HG03442 (cell line): ENCODE measurements around the gene PTDSS2.

Experiments
- ATAC-seq: cut with Tn5 transposase; IDR thresholded peaks from one replicate; pipeline ENCODE4 v1.9.1; 2021; ENCODE audit warnings: mild to moderate bottlenecking, moderate library complexity; ENCODE audit not compliant: unreplicated experiment

The PTDSS2 gene

DNA sequence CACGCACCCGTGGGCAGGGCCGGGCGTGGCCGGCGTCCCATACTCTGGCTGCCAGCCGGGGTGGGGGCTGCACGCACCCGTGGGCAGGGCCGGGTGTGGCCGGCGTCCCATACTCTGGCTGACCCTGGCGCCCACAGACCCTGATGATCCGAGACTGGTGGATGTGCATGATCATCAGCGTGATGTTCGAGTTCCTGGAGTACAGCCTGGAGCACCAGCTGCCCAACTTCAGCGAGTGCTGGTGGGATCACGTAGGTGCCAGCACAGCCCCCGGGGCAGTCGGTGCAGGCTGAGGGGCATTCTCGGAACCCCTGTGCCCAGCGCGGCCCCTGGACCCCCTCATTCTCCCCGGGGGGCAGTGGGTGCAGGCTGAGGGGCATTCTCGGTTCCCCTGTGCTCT, 38.0 kb downstream of the PTDSS2 start:
- no peak for ATAC-seq

DNA sequence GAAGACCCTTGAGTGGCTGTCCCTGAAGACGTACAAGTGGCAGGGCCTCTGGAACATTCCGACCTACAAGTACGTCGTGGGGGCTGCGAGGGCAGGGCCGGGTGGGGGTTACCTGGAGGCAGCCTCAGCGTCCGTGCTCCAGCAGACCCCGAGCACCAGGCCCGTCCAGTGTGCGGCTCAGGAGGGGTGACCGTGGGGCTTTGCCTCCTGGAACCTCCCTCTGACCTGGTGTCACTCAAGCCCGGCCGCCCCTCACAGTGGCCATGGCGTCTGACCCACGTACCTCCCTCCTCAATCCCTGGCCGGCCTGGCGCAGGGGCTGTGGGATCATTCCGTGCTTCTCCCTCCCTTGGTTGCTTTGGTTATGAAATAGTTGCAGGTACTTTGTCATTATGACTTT, 38.5 kb downstream of the PTDSS2 start:
- no peak for ATAC-seq

- ATAC-seq, result no peak
These were observed 38.9 kb downstream of the PTDSS2 start for GRCh38 chr11:488992-489391.

DNA sequence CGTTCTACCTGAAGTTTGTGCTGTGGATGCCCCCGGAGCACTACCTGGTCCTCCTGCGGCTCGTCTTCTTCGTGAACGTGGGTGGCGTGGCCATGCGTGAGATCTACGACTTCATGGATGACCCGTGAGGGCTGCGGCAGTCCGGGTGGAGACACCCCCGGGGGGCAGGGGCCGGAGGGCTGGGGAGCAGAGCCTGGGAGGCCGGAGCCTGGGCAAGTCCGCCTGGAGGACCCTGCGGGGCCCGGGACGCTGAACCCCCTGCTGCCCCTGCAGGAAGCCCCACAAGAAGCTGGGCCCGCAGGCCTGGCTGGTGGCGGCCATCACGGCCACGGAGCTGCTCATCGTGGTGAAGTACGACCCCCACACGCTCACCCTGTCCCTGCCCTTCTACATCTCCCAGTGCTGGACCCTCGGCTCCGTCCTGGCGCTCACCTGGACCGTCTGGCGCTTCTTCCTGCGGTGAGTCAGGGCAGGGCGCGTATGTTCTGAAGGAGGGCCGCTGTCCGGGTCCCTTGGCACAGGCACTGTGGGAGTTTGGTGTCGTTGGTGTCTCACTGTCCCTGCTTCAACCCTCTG, 39.6 kb downstream of the PTDSS2 start:
- ATAC-seq, result no peak

DNA sequence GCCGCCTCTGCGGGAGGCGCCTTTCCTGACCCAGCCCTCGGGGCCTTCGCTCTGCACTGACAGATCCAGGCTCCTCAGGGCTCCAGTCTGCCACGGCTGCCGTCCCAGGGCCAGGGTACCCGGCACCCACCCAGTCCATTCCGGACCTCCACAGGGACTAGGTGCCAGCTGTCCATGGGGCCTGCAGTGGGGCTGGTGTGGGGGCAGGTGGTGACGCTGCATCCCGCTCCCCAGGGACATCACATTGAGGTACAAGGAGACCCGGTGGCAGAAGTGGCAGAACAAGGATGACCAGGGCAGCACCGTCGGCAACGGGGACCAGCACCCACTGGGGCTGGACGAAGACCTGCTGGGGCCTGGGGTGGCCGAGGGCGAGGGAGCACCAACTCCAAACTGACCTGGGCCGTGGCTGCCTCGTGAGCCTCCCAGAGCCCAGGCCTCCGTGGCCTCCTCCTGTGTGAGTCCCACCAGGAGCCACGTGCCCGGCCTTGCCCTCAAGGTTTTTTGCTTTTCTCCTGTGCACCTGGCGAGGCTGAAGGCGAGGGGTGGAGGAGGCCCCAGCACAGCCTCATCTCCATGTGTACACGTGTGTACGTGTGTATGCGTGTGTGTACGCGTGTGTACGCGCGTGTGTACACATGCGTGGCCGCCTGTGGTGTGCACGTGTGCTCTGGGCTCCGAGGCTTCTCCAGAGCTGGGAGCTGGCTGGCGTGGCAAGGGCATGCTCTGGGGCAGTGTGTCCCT, 40.3 kb downstream of the PTDSS2 start:
- no peak for ATAC-seq

DNA sequence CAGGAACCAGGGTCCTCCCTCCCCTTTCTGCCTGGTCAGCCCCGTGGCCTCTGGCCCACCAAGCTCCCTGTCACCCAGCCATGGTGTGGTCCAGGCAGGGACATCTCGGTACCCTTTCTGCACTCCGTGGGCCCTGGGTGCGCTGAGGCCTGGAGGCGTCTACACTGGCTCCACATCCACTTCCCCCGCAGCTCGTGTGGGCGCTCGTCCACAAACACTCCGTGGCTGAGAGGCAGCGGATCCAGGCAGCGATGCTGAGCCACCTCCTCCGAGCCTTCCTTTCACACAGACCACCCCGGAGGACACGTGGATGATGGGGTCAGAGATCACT, 40.8 kb downstream of the PTDSS2 start:
- ATAC-seq, result no peak

DNA sequence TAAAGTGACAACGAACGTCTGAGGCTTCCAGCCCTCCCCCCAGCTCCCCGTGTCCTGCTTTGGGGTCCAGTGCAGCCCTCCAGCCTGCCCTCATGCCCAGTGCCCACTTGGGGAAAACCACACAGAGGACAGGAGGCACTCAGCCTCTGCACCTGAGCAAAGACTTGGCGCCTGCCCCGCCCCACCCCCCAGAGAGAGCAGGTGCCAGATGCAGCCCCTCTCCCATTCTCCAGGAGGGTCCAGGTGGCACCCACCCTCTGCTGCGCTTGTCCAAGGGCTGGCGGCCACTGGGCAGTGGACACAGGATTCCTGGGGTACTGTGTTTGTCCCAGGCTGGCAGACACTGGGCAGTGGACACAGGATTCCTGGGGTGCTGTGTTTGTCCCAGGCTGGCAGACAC, 41.3 kb downstream of the PTDSS2 start:
- ATAC-seq, result no peak

DNA sequence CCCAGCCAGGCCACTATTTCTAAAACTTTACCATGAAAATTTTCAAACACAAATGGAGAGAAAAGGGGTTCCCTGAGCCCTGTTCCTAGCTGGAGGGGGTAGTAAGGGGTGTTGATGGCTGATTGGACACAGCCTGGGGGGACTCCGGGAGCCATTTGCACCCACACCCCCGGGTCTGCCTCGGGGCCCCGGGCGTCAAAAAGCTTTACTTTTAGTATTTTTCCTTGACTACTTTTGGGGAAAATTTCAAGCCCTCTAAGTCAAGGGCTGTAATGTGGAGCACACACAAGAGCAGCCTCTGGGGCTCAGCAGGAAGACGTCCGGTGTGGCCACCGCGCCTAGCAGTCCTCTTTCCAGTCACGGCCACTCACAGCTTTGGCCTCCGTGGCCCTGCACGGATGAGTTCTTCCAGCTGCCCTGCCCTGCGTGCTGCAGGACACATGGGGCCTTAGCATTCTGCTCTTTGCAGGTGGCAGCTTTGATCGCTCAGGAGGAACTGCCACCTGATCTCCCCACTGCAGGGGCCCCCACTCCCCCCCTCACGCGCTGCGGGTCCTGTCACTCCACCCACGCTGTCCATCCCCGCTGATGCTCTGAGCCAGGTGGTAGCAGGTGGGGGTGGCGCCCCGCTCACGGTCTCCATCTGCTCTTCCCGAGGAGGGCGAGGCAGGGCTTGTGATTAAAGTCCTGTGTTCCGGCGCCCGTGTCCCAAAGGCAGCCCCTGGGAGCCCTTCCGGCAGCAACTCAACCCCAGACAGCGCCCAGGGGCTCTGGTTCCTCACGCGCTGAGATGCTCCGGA, 42.5 kb downstream of the PTDSS2 start:
- ATAC-seq, result no peak

DNA sequence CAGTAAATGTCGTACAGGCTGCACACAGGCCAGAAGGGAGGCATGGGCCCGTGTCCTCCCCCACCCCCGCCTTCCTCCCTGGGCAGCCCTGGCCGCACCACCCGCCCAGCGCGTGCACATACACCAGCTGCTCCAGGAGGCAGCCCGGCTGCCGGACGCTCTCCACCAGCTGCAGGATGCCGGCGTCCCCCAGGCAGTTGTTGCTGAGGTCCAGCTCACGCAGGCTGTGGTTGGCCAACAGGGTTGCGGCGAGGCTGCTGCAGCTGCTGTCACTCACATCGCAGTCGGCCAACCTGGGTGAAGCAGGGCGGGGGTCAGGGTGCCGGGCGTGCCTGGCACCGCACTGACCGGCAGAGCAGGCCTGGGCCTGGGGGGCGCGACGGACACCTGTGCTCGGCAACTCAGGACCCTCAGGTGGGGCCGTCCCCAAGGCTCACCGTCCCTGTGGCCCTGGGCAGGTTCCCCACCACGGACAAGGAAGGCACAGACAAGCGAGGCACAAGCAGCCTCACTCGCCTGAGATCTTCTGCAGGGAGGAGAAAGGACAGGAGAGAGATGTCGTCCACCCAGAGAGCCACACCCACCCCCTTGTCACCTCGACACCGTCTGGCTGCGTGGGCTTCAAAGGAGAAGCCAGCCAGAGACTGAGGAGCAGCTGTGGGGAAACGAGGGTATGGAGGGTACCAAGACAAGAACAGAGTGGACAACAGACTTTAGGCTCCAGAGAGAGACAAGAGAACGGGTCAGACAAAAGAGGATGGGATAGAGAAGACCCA, 44.9 kb downstream of the PTDSS2 start:
- no peak for ATAC-seq

GRCh38 chr11:495537-495931, 45.5 kb downstream of the PTDSS2 start:
- ATAC-seq, result no peak

GRCh38 chr11:496834-497564, 46.9 kb downstream of the PTDSS2 start:
- ATAC-seq, result no peak

GRCh38 chr11:497565-498296, 47.7 kb downstream of the PTDSS2 start:
- ATAC-seq, result no peak

DNA sequence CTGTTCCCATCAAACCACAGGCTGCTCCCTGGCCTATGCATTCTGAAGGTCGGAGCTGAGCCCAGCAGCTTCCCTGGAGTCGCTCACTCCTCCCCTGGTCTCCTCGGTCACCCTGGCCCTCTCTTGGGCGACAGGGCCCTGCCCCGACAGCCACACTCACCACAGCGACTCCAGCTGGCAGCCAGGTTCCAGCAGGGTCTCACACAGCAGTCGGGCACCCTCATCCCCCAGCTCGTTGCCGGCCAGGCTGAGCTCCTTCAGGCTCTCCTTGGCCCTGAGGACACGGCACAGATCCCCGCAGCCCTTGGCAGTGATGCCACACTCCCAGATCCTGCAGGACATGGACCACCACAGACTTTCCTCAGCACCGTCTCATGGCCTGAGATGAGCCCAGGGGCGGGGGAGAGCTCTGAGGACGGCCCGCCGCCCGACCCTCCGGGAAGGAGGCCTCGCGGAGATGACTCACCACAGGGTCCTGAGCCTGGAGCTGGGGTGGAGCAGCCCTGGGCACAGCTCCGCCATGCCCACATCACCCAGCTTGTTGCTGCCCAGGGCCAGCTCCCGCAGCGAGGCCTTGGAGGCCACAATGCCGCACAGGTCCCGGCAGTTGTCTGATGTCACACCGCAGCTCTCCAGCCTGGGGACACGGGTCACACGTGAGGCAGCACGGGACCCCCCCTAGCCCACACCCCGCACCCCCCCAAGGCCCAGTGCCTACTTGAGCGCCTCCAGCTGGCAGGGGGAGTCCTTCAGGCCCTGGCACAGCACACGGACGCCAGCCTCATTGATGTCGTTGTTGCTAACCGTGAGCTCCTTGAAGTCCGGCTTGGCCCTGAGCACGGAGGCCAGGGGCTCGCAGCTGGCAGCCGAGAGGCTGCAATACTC, 48.5 kb downstream of the PTDSS2 start:
- no peak for ATAC-seq

- ATAC-seq, result no peak
These were observed 49.4 kb downstream of the PTDSS2 start for GRCh38 chr11:499201-500076.

DNA sequence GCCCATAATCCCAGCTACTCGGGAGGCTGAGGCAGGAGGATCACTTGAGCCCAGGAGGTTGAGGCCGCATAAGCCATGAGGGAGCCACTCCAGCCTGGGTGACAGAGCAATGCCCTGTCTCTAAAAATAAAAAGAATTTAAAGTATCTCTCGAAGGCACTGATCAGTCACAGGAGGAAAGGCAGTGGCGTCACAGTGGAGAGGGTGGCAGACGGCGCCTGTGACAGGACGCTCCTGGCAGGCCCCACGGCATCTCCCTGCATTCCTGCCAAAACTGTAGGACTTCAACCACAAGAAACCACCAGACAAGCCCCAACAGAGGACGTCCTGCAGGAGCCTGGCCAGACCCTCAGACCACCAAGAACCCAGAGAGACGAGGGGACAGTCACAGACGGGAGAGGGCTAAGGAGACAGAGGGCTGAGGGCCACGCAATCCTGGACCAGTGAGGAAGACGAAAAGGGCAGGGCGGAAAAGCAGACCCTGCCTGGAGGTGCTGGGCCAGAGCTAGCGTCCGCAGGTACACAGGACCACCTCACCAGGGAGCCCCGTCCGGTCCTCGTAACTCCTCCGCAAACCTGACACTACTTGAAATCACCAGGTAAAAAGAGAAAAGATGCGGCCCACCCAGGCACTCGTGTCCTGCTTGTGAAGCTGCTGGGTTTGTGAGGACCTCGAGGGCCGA, 51.1 kb downstream of the PTDSS2 start:
- no peak for ATAC-seq

- ATAC-seq, result no peak
These were observed 51.7 kb downstream of the PTDSS2 start for GRCh38 chr11:501683-502287.
